Daoy (cell line): ENCODE data around the gene C5orf47. TPM values are rescaled to one million over a fixed set of nuclear protein-coding genes. Genes with fewer than 3 reads are reported as not detected.

Source experiments
- DNase-seq: peaks from one replicate; pipeline ENCODE4 v3.0.0-alpha.2; 2015; ENCODE audit warnings: low read depth
- total RNA-seq: library from RNA; depleted of rRNA; stranded (reverse); fragments of >200 nt; shearing (Covaris generic); gene quantifications from 2 replicates; pipeline ENCODE4 v1.2.3, GENCODE V29; 2014; rRNA removed

Gene C5orf47
- total RNA-seq, result not detected in 2 replicates

GRCh38 chr5:173988554-173989431, at the start of gene C5orf47:
Gene C5orf47 (plus strand): TSS chr5:173989170. CDS start chr5:173989264, 94 bp downstream.
- DNase-seq, result no peak

- no peak for DNase-seq
These were observed 48.7 kb upstream of the C5orf47 start for GRCh38 chr5:173940269-173940668.

- DNase-seq, result no peak
These were observed 47.9 kb upstream of the C5orf47 start for GRCh38 chr5:173941102-173941501.

GRCh38 chr5:173941758-173942401, 47.1 kb upstream of the C5orf47 start:
- DNase-seq, result no peak

GRCh38 chr5:173944511-173944910, 44.5 kb upstream of the C5orf47 start:
- no peak for DNase-seq

GRCh38 chr5:173945160-173945559, 43.8 kb upstream of the C5orf47 start:
- no peak for DNase-seq

- DNase-seq, result no peak
These were observed 42.6 kb upstream of the C5orf47 start for GRCh38 chr5:173946323-173946722.

GRCh38 chr5:173950829-173951228, 38.1 kb upstream of the C5orf47 start:
- no peak for DNase-seq

- no peak for DNase-seq
These were observed 35.4 kb upstream of the C5orf47 start for GRCh38 chr5:173953528-173954090.

GRCh38 chr5:173954671-173955521, 34.1 kb upstream of the C5orf47 start:
- no peak for DNase-seq

- DNase-seq, result no peak
These were observed 28.0 kb upstream of the C5orf47 start for GRCh38 chr5:173960986-173961385.

GRCh38 chr5:173961418-173961817, 27.6 kb upstream of the C5orf47 start:
- DNase-seq, result no peak

- no peak for DNase-seq
These were observed 26.5 kb upstream of the C5orf47 start for GRCh38 chr5:173962436-173962972.

- peak; percentile 80 for DNase-seq
These were observed 25.7 kb upstream of the C5orf47 start for GRCh38 chr5:173963182-173963838.

GRCh38 chr5:173963867-173964441, 25.0 kb upstream of the C5orf47 start:
- peak; percentile 73 for DNase-seq

GRCh38 chr5:173964506-173964905, 24.5 kb upstream of the C5orf47 start:
- DNase-seq, result no peak

- no peak for DNase-seq
These were observed 21.7 kb upstream of the C5orf47 start for GRCh38 chr5:173967241-173967640.

- no peak for DNase-seq
These were observed 20.7 kb upstream of the C5orf47 start for GRCh38 chr5:173968154-173968797.

- DNase-seq, result peak; percentile 41
These were observed 19.6 kb upstream of the C5orf47 start for GRCh38 chr5:173969167-173970049.
